GM12864 (cell line): ENCODE results near the gene LIMS1.
A peak's percentile ranks its signal among the peaks of the same experiment; 100 is the strongest.
"Not testable (repeated sequence)": the region's sequence is repeated elsewhere in the genome, so short reads cannot be mapped to it uniquely, and the experiment has no call there.

ENCODE experiments used
- DNase-seq: peaks from one replicate; pipeline ENCODE4 v3.0.0-alpha.2; 2011; ENCODE audit warnings: low read depth
- H3K4me3 ChIP-seq: 2 replicates; pipeline ENCODE4 v1.5.1; 2011; ENCODE audit warnings: mild to moderate bottlenecking, low read depth, low read length, control low read depth
- TF ChIP-seq, protein P1 (sequence below): IDR thresholded peaks from 2 replicates; pipeline ENCODE4 v1.5.1; 2011; ENCODE audit warnings: low read depth, mild to moderate bottlenecking, moderate library complexity, low read length, control low read depth, inconsistent platforms; ENCODE audit errors: missing control alignments

LIMS1 gene

DNA sequence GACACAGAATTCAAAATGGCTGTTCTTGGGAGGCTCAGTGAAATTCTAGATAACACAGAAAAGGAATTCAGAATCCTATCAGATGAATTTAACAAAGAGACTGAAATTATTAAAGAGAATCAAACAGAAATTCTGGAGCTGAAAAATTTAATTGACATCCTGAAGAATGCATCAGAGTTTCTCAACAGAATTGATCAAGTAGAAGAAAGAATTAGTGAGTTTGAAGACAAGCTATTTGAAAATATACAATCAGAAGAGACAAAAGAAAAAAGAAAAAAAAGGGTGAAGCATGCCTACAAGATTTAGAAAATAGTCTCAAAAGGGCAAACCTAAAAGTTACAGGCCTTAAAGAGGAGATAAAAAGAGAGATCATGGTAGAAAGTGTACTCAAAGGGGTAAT lies 173.0 kb downstream of the LIMS1 start:
- TF ChIP-seq, protein P1, sequence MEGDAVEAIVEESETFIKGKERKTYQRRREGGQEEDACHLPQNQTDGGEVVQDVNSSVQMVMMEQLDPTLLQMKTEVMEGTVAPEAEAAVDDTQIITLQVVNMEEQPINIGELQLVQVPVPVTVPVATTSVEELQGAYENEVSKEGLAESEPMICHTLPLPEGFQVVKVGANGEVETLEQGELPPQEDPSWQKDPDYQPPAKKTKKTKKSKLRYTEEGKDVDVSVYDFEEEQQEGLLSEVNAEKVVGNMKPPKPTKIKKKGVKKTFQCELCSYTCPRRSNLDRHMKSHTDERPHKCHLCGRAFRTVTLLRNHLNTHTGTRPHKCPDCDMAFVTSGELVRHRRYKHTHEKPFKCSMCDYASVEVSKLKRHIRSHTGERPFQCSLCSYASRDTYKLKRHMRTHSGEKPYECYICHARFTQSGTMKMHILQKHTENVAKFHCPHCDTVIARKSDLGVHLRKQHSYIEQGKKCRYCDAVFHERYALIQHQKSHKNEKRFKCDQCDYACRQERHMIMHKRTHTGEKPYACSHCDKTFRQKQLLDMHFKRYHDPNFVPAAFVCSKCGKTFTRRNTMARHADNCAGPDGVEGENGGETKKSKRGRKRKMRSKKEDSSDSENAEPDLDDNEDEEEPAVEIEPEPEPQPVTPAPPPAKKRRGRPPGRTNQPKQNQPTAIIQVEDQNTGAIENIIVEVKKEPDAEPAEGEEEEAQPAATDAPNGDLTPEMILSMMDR, result no peak
- no peak overlapping the region for H3K4me3 ChIP-seq

DNA sequence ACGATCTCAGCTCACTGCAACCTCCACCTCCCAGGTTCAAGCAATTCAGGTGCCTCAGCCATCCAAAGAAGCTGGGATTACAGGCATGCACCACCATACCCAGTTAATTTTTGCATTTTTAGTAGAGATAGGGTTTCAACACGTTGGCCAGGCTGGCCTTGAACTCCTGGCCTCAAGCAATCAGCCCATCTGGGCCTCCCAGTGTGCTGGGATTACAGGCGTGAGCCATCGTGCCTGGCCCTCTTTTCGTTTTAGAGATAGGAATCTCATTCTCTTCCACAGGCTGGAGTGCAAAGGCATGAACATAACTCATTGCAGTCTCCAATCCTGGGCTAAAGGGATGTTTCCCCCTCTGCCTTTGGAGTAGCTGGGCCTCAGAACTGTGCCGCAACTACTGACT lies 182.7 kb downstream of the LIMS1 start:
- not testable (repeated sequence) for DNase-seq, H3K4me3 ChIP-seq

More for the DNA sequence above, 173.0 kb downstream of the LIMS1 start:
- DNase-seq, result no peak

DNA sequence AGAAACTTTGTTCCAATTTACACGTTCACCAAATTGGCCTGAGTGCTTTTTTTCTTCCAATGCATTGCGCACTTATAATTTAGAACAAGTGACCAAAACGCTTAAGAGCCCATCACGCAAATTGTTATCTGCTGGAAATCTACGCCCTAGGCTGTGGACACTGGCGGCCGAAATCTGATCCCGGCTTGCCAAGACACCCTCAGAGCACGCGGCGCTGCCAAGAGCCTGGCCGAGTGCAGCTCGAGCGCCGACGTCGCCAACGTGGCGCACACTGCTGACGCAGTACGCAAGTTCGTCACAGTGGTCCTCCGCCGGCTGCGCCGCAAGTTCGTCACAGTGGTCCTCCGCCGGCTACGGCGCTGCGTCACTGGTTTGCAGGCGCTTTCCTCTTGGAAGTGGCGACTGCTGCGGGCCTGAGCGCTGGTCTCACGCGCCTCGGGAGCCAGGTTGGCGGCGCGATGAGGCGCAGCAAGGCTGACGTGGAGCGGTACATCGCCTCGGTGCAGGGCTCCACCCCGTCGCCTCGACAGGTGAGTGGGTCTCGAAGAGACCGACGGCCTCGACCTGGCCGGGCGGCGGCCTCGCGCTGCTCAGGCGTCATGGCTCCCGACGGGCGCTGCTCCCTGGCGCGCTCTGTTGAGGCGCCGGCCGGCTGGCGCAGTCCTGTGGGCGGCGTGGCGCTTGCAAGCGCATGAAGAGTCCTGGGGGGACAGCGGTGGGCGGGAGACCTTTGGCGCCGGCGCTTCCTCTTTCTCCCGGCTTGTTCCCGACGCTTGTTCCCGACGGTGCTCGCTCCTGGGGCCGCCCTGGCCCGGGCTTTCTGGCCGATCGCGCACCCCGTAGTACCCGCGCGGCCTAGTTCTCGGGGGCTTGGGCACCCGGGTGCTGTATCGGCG lies 185.1 kb downstream of the LIMS1 start, which contains the start of gene RANBP2:
Gene RANBP2 (plus strand): TSS at position 334 of the 896 bp plus-strand sequence. CDS start 125 bp downstream, at position 459.
- DNase-seq, result peak; percentile 95
- TF ChIP-seq, protein P1, result no peak
- peak within 1 kb of the TSS; percentile 97 for H3K4me3 ChIP-seq

DNA sequence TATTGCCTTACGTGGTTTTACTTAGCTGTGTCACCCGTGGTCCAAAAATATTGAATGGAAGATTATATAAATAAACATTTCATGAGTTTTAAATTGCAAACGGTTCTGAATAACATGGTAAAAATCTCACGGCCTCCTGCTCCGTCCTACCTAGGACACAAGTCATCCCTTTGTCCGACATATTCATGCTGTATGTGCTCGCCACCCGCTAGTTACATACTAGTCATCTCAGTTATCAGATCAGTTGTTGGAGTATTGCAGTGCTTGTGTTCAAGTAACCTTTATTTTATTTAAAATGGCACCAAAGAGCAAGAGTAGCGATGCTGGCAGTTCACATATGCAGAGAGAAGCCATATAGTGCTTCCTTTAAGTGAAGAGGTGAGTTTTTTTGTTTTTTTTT lies 191.8 kb downstream of the LIMS1 start:
- not testable (repeated sequence) for H3K4me3 ChIP-seq, DNase-seq

DNA sequence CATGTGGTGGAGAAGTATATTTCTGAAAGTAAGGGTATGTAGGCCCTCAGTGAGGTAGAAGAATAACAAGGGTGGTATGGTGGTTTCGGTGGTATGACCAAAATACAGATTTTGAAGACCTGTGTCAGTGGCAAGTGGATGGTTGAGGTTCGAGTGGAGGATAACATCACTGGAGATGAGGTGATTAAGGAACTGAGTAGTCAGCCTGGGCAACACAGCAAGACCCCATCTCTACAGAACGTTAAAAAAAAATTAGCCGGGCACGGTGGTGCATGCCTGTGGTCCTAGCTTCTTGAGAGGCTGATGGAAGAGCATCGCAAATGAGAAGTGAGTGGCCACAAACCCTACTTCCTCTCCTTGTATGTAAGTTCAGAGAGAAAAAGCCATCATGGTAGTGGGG lies 200.4 kb downstream of the LIMS1 start:
- H3K4me3 ChIP-seq, DNase-seq: not testable (repeated sequence)
